ENCODE results near the gene SUPT20HL2.

The SUPT20HL2 gene

DNA sequence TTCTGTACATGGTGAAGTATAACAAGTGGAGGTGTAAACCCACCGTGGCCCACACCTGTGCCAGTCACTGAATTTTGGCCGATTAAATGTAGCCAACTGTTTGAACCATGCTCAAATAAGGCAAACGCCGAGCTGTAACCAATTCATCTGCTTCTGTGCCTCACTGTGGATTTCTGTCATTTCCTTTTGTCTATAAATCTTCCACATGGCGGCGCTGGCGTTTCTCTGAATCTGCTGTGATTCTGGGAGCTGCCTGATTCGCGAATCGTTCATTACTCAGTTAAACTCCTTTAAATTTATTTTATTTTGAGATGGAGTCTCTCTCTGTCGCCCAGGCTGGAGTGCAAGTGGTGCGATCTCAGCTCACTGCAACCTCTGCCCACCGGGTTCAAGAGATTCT, 19.2 kb downstream of the SUPT20HL2 start:
- ATAC-seq, result peak; percentile 60; the same call in 2 of the 3 replicates
- no peak for TF ChIP-seq ZC3H10 (CRISPR knock-in tag; IDR thresholded peaks at IDR 0.05)
- TF ChIP-seq, protein P1, sequence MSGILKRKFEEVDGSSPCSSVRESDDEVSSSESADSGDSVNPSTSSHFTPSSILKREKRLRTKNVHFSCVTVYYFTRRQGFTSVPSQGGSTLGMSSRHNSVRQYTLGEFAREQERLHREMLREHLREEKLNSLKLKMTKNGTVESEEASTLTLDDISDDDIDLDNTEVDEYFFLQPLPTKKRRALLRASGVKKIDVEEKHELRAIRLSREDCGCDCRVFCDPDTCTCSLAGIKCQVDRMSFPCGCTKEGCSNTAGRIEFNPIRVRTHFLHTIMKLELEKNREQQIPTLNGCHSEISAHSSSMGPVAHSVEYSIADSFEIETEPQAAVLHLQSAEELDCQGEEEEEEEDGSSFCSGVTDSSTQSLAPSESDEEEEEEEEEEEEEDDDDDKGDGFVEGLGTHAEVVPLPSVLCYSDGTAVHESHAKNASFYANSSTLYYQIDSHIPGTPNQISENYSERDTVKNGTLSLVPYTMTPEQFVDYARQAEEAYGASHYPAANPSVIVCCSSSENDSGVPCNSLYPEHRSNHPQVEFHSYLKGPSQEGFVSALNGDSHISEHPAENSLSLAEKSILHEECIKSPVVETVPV (CRISPR knock-in tag; IDR thresholded peaks at IDR 0.05), result no peak
- TF ChIP-seq PPARA (CRISPR knock-in tag; IDR thresholded peaks at IDR 0.05; ENCODE audit: borderline replicate concordance), result no peak
- TF ChIP-seq ESRRG (CRISPR knock-in tag; IDR thresholded peaks at IDR 0.05), result no peak
- no peak for TF ChIP-seq RARB (CRISPR knock-in tag; IDR thresholded peaks at IDR 0.05)

DNA sequence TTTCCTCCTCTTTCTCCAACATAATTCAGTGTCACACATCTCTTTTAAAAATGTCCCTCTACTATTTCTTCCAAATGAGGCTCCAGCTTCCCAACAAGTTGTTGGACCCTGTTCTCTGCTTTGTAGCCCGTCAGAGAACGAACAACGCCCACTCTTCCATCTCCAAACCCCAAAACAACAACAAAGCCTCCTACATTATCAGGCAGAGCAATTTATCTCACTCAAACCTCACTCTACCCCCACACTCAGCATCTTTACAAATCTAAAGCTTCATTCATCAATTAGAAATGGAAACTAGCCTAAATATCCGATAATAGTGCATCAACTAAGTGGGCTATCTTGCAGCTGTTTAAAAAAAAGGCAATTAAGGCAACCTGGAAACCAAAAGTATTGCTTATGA, 20.5 kb downstream of the SUPT20HL2 start:
- TF ChIP-seq RARB (CRISPR knock-in tag; IDR thresholded peaks at IDR 0.05), result no peak
- no peak for TF ChIP-seq ZNF8 (CRISPR knock-in tag; IDR thresholded peaks at IDR 0.05)
- TF ChIP-seq ARNTL (CRISPR knock-in tag; IDR thresholded peaks at IDR 0.05; ENCODE audit: borderline replicate concordance, low read depth), result no peak
- no peak for TF ChIP-seq ZNF565 (CRISPR knock-in tag; conservative IDR thresholded peaks at IDR 0.05; ENCODE audit: low read depth)
- TF ChIP-seq, protein P2, sequence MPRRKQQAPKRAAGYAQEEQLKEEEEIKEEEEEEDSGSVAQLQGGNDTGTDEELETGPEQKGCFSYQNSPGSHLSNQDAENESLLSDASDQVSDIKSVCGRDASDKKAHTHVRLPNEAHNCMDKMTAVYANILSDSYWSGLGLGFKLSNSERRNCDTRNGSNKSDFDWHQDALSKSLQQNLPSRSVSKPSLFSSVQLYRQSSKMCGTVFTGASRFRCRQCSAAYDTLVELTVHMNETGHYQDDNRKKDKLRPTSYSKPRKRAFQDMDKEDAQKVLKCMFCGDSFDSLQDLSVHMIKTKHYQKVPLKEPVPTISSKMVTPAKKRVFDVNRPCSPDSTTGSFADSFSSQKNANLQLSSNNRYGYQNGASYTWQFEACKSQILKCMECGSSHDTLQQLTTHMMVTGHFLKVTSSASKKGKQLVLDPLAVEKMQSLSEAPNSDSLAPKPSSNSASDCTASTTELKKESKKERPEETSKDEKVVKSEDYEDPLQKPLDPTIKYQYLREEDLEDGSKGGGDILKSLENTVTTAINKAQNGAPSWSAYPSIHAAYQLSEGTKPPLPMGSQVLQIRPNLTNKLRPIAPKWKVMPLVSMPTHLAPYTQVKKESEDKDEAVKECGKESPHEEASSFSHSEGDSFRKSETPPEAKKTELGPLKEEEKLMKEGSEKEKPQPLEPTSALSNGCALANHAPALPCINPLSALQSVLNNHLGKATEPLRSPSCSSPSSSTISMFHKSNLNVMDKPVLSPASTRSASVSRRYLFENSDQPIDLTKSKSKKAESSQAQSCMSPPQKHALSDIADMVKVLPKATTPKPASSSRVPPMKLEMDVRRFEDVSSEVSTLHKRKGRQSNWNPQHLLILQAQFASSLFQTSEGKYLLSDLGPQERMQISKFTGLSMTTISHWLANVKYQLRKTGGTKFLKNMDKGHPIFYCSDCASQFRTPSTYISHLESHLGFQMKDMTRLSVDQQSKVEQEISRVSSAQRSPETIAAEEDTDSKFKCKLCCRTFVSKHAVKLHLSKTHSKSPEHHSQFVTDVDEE (CRISPR knock-in tag; IDR thresholded peaks at IDR 0.05), result no peak
- TF ChIP-seq, protein P3, sequence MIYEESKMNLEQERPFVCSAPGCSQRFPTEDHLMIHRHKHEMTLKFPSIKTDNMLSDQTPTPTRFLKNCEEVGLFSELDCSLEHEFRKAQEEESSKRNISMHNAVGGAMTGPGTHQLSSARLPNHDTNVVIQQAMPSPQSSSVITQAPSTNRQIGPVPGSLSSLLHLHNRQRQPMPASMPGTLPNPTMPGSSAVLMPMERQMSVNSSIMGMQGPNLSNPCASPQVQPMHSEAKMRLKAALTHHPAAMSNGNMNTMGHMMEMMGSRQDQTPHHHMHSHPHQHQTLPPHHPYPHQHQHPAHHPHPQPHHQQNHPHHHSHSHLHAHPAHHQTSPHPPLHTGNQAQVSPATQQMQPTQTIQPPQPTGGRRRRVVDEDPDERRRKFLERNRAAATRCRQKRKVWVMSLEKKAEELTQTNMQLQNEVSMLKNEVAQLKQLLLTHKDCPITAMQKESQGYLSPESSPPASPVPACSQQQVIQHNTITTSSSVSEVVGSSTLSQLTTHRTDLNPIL (CRISPR knock-in tag; IDR thresholded peaks at IDR 0.05; ENCODE audit: low read depth), result no peak
- TF ChIP-seq OSR1 (CRISPR knock-in tag; IDR thresholded peaks at IDR 0.05), result no peak
- no peak for TF ChIP-seq ISL1 (CRISPR knock-in tag; IDR thresholded peaks at IDR 0.05)
- no peak for TF ChIP-seq SNAI2 (CRISPR knock-in tag; IDR thresholded peaks at IDR 0.05)
- no peak for TF ChIP-seq TOX (CRISPR knock-in tag; IDR thresholded peaks at IDR 0.05; ENCODE audit: borderline replicate concordance)
- TF ChIP-seq BACH2 (CRISPR knock-in tag; IDR thresholded peaks at IDR 0.05; ENCODE audit: borderline replicate concordance), result no peak
- TF ChIP-seq CSDC2 (CRISPR knock-in tag; IDR thresholded peaks at IDR 0.05), result no peak
- no peak for TF ChIP-seq PPARA (CRISPR knock-in tag; IDR thresholded peaks at IDR 0.05; ENCODE audit: borderline replicate concordance)
- no peak for ATAC-seq

DNA sequence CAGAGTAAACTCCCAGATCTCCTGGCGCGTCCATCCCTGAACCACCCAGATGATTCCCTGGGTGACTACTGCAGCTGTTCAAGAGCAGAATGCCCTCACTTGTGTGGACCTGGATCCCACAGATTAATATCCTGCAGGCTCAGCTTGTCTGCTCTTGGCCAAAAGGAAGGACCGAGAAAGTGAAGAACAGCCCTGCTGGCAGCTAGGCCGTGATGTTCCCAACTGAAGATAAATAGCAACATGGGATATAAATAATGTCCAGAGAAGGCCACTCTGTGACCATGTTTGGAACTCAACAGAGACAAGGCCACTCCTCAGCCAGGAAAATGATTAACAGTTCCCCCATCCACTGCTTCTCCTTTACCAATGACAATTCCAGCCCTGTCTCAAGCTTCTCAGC, 21.5 kb downstream of the SUPT20HL2 start:
- ATAC-seq, result no peak
- TF ChIP-seq ARNTL (CRISPR knock-in tag; IDR thresholded peaks at IDR 0.05; ENCODE audit: borderline replicate concordance, low read depth), result no peak
- TF ChIP-seq BACH2 (CRISPR knock-in tag; IDR thresholded peaks at IDR 0.05; ENCODE audit: borderline replicate concordance), result no peak
- no peak for TF ChIP-seq ZNF70 (CRISPR knock-in tag; IDR thresholded peaks at IDR 0.05)
- TF ChIP-seq, protein P4, sequence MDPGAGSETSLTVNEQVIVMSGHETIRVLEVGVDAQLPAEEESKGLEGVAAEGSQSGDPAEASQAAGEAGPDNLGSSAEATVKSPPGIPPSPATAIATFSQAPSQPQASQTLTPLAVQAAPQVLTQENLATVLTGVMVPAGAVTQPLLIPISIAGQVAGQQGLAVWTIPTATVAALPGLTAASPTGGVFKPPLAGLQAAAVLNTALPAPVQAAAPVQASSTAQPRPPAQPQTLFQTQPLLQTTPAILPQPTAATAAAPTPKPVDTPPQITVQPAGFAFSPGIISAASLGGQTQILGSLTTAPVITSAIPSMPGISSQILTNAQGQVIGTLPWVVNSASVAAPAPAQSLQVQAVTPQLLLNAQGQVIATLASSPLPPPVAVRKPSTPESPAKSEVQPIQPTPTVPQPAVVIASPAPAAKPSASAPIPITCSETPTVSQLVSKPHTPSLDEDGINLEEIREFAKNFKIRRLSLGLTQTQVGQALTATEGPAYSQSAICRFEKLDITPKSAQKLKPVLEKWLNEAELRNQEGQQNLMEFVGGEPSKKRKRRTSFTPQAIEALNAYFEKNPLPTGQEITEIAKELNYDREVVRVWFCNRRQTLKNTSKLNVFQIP (CRISPR knock-in tag; IDR thresholded peaks at IDR 0.05; ENCODE audit: borderline replicate concordance, low read depth), result no peak
- no peak for TF ChIP-seq ESRRG (CRISPR knock-in tag; IDR thresholded peaks at IDR 0.05)
- TF ChIP-seq, protein P5, sequence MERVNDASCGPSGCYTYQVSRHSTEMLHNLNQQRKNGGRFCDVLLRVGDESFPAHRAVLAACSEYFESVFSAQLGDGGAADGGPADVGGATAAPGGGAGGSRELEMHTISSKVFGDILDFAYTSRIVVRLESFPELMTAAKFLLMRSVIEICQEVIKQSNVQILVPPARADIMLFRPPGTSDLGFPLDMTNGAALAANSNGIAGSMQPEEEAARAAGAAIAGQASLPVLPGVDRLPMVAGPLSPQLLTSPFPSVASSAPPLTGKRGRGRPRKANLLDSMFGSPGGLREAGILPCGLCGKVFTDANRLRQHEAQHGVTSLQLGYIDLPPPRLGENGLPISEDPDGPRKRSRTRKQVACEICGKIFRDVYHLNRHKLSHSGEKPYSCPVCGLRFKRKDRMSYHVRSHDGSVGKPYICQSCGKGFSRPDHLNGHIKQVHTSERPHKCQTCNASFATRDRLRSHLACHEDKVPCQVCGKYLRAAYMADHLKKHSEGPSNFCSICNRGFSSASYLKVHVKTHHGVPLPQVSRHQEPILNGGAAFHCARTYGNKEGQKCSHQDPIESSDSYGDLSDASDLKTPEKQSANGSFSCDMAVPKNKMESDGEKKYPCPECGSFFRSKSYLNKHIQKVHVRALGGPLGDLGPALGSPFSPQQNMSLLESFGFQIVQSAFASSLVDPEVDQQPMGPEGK (CRISPR knock-in tag; IDR thresholded peaks at IDR 0.05; ENCODE audit: borderline replicate concordance), result no peak
- TF ChIP-seq OSR1 (CRISPR knock-in tag; IDR thresholded peaks at IDR 0.05), result no peak
- TF ChIP-seq GLIS3 (CRISPR knock-in tag; IDR thresholded peaks at IDR 0.05), result no peak
- no peak for TF ChIP-seq ZNF565 (CRISPR knock-in tag; conservative IDR thresholded peaks at IDR 0.05; ENCODE audit: low read depth)
- TF ChIP-seq ZFP3 (CRISPR knock-in tag; IDR thresholded peaks at IDR 0.05), result no peak
- TF ChIP-seq ZFP30 (CRISPR knock-in tag; IDR thresholded peaks at IDR 0.05), result no peak
- no peak for TF ChIP-seq RARB (CRISPR knock-in tag; IDR thresholded peaks at IDR 0.05)
- TF ChIP-seq, protein P2 (CRISPR knock-in tag; IDR thresholded peaks at IDR 0.05), result no peak
- TF ChIP-seq, protein P1 (CRISPR knock-in tag; IDR thresholded peaks at IDR 0.05), result no peak
- no peak for TF ChIP-seq PPARA (CRISPR knock-in tag; IDR thresholded peaks at IDR 0.05; ENCODE audit: borderline replicate concordance)
